GM23338 (cell line): ENCODE data around the gene EXOC3L1. TPM values are rescaled to one million over a fixed set of nuclear protein-coding genes. Genes with fewer than 3 reads are reported as not detected.
A peak's percentile ranks its signal among the peaks of the same experiment; 100 is the strongest.

Source experiments
- ATAC-seq: fragments of 200-7000 bp; cut with Tn5 transposase; 3 replicates; pipeline ENCODE4 v1.9.1; 2020
- DNase-seq: peaks from one replicate; pipeline ENCODE4 v3.0.0-alpha.2; 2015; ENCODE audit warnings: low spot score
- H2AFZ ChIP-seq: fragments of 200-600 bp; sonication (generic); 2 replicates; pipeline ENCODE4 v1.8.0; 2016; ENCODE audit warnings: antibody characterized with exemption, mild to moderate bottlenecking, moderate library complexity
- H3F3A ChIP-seq: fragments of 200-600 bp; sonication (generic); replicated peaks from 2 replicates; pipeline ENCODE4 v1.8.0; 2017; ENCODE audit warnings: antibody characterized with exemption, mixed run types, low read depth
- H3K27ac ChIP-seq: fragments of 200-600 bp; sonication (generic); 2 replicates; pipeline ENCODE4 v1.6.1; 2016; ENCODE audit warnings: low read depth
- H3K27me3 ChIP-seq: fragments of 200-600 bp; sonication (generic); 2 replicates; pipeline ENCODE4 v1.8.0; 2016; ENCODE audit warnings: mild to moderate bottlenecking, mixed run types, moderate library complexity; ENCODE audit not compliant: insufficient read depth
- H3K36me3 ChIP-seq: fragments of 200-600 bp; sonication (generic); 2 replicates; pipeline ENCODE4 v1.8.0; 2016; ENCODE audit warnings: mild to moderate bottlenecking; ENCODE audit not compliant: insufficient read depth
- H3K4me1 ChIP-seq: fragments of 200-600 bp; sonication (generic); 2 replicates; pipeline ENCODE4 v1.8.0; 2016; ENCODE audit warnings: mild to moderate bottlenecking, moderate library complexity; ENCODE audit not compliant: insufficient read depth
- H3K4me2 ChIP-seq: fragments of 200-600 bp; sonication (generic); 2 replicates; pipeline ENCODE4 v1.7.1; 2017; ENCODE audit warnings: mixed run types
- H3K4me3 ChIP-seq: fragments of 200-600 bp; sonication (generic); 2 replicates; pipeline ENCODE4 v1.6.1; 2016; ENCODE audit warnings: mixed run types
- H3K79me2 ChIP-seq: fragments of 200-600 bp; sonication (generic); replicated peaks from 2 replicates; pipeline ENCODE4 v1.8.0; 2017; ENCODE audit warnings: mild to moderate bottlenecking; ENCODE audit not compliant: insufficient read depth
- H3K9me2 ChIP-seq: fragments of 200-600 bp; sonication (generic); 2 replicates; pipeline ENCODE4 v1.8.0; 2017; ENCODE audit not compliant: insufficient read depth
- H4K20me1 ChIP-seq: fragments of 200-600 bp; sonication (generic); replicated peaks from 2 replicates; pipeline ENCODE4 v1.8.0; 2017; ENCODE audit warnings: mild to moderate bottlenecking; ENCODE audit not compliant: insufficient read depth
- H3K27ac Mint-ChIP-seq: 2 replicates; pipeline ENCODE4 v1.8.0; 2020; ENCODE audit warnings: inconsistent platforms, mild to moderate bottlenecking, moderate library complexity, mixed read lengths
- H3K27me3 Mint-ChIP-seq: 3 replicates; pipeline ENCODE4 v1.8.0; 2022; ENCODE audit warnings: low read depth, mild to moderate bottlenecking, moderate library complexity, mixed read lengths, inconsistent platforms; ENCODE audit not compliant: insufficient read depth, poor library complexity
- H3K36me3 Mint-ChIP-seq: 3 replicates; pipeline ENCODE4 v1.8.0; 2021; ENCODE audit warnings: low read depth, mild to moderate bottlenecking, inconsistent platforms, moderate library complexity, mixed read lengths
- H3K4me1 Mint-ChIP-seq: 3 replicates; pipeline ENCODE4 v1.8.0; 2020; ENCODE audit warnings: mild to moderate bottlenecking, inconsistent platforms, mixed read lengths
- H3K4me3 Mint-ChIP-seq: 3 replicates; pipeline ENCODE4 v1.8.0; 2021; ENCODE audit warnings: moderate library complexity, mild to moderate bottlenecking, inconsistent platforms, mixed read lengths
- H3K9me3 Mint-ChIP-seq: 3 replicates; pipeline ENCODE4 v1.8.0; 2020; ENCODE audit warnings: moderate library complexity, mild to moderate bottlenecking, inconsistent platforms, mixed read lengths
- CTCF ChIP-seq, 2 experiments: fragments of 200-600 bp in 1 of 2; sonication (generic) in 1 of 2; conservative IDR thresholded peaks; 2 replicates each; pipeline versions ENCODE4 v1.5.1 to v1.6.1; 2016 to 2017; ENCODE audit warnings: antibody characterized with exemption in 2 of 2, low read depth in 2 of 2, mild to moderate bottlenecking in 2 of 2, moderate library complexity in 1 of 2
- ETS1 ChIP-seq: IDR thresholded peaks from 2 replicates; pipeline ENCODE4 v1.6.1; 2016; ENCODE audit warnings: antibody characterized with exemption
- EZH2 ChIP-seq: fragments of 200-600 bp; sonication (generic); IDR thresholded peaks from one replicate; pipeline ENCODE4 v1.8.0; 2017; ENCODE audit warnings: antibody characterized with exemption, mild to moderate bottlenecking, low read depth; ENCODE audit not compliant: unreplicated experiment
- EZH2phosphoT487 ChIP-seq: fragments of 200-600 bp; sonication (generic); IDR thresholded peaks from one replicate; pipeline ENCODE4 v1.8.1; 2018; ENCODE audit warnings: antibody characterized with exemption; ENCODE audit not compliant: unreplicated experiment
- JUNB ChIP-seq: IDR thresholded peaks from one replicate; pipeline ENCODE4 v1.6.1; 2016; ENCODE audit warnings: antibody characterized with exemption; ENCODE audit not compliant: unreplicated experiment
- NANOG ChIP-seq: IDR thresholded peaks from 2 replicates; pipeline ENCODE4 v1.6.1; 2016; ENCODE audit warnings: antibody characterized with exemption, borderline replicate concordance
- POLR2AphosphoS5 ChIP-seq: IDR thresholded peaks from 2 replicates; pipeline ENCODE4 v1.6.1; 2016; ENCODE audit warnings: antibody characterized with exemption, low read depth
- REST ChIP-seq: IDR thresholded peaks from one replicate; pipeline ENCODE4 v1.6.1; 2018; ENCODE audit warnings: antibody characterized with exemption; ENCODE audit not compliant: unreplicated experiment
- STAT1 ChIP-seq: IDR thresholded peaks from one replicate; pipeline ENCODE4 v1.6.1; 2016; ENCODE audit warnings: antibody characterized with exemption; ENCODE audit not compliant: unreplicated experiment
- ZNF114 ChIP-seq: fragments of 250-450 bp; sonication (Bioruptor Pico); IDR thresholded peaks from 2 replicates; pipeline ENCODE4 v1.5.0; 2020; ENCODE audit warnings: mild to moderate bottlenecking, moderate library complexity
- ZNF331 ChIP-seq: fragments of 250-450 bp; sonication (Bioruptor Pico); IDR thresholded peaks from 2 replicates; pipeline ENCODE4 v1.5.0; 2020; ENCODE audit warnings: low read depth, mild to moderate bottlenecking, moderate library complexity
- ZNF462 ChIP-seq: fragments of 250-450 bp; sonication (Bioruptor Pico); IDR thresholded peaks from 2 replicates; pipeline ENCODE4 v1.5.0; 2020; ENCODE audit warnings: mild to moderate bottlenecking, moderate library complexity
- polyA plus RNA-seq: library from polyadenylated mRNA; unstranded; fragments of >200 nt; fragmentation: Nextera tagmentation; extraction: Ambion mirVana; gene quantifications from 2 replicates; pipeline ENCODE4 v1.2.1, GENCODE V29; 2016
- total RNA-seq: library from RNA; depleted of rRNA; stranded (reverse); fragments of >200 nt; shearing (Covaris generic); gene quantifications from 2 replicates; pipeline ENCODE4 v1.2.3, GENCODE V29; 2014

Gene EXOC3L1
- total and polyA plus RNA-seq, 2 experiments from 2014 or later = 1.1 to 2.3 TPM

- TF ChIP-seq CTCF (conservative IDR thresholded peaks at IDR 0.05; ENCODE audit: low read depth in 2 of 2) = no peak
- no peak for TF ChIP-seq EZH2phosphoT487
- TF ChIP-seq JUNB = no peak
- TF ChIP-seq ZNF331 (CRISPR knock-in tag) = no peak
- no peak for TF ChIP-seq REST
- TF ChIP-seq EZH2 = no peak
- no peak for TF ChIP-seq POLR2AphosphoS5
- TF ChIP-seq ETS1 = no peak
Measured at GRCh38 chr16:67195676-67196075, 5.7 kb upstream of the EXOC3L1 start (continued).

GRCh38 chr16:67194260-67194659 lies 4.3 kb upstream of the EXOC3L1 start:
- ATAC-seq (no peak), DNase-seq (no peak)
- Histone ChIP-seq H4K20me1 (peaks cover 22% of the 10 kb centered on the region), H3K27me3 (no peaks in the 10 kb centered on the region), H3K27ac (no peak overlapping the region), H3K4me1 (peaks cover 16% of the 10 kb centered on the region), H3K4me2 (no peak overlapping the region), H3K36me3 (peaks cover 20% of the 10 kb centered on the region; the same call in 1 of the 2 replicates), H3K4me3 (no peak overlapping the region), H3F3A (peaks cover 23% of the 10 kb centered on the region; the same call in 1 of the 2 replicates), H2AFZ (no peak overlapping the region), H3K79me2 (peaks cover 21% of the 10 kb centered on the region), H3K9me2 (no peaks in the 10 kb centered on the region)
- Mint-ChIP-seq H3K4me3 (peak overlapping the region; percentile 93; the same call in 2 of the 3 replicates), H3K36me3 (peaks cover 49% of the 10 kb centered on the region), H3K4me1 (peaks cover 26% of the 10 kb centered on the region), H3K27ac (no peak overlapping the region), H3K27me3 (peaks cover 10% of the 10 kb centered on the region), H3K9me3 (no peaks in the 10 kb centered on the region)
- TF ChIP-seq NANOG (no peak), ZNF114 (CRISPR knock-in tag) (no peak), ZNF462 (CRISPR knock-in tag) (no peak), STAT1 (no peak), POLR2AphosphoS5 (no peak)
